Fibroblast of lung (primary cell): ENCODE results near the gene CDC14B. TPM values are rescaled to one million over a fixed set of nuclear protein-coding genes. Genes with fewer than 3 reads are reported as not detected.
A peak's percentile ranks its signal among the peaks of the same experiment; 100 is the strongest.

Source experiments
- DNase-seq, 2 donors: peaks; one replicate each; pipeline versions ENCODE4 v3.0.0 to v3.0.0-alpha.2; 2010; ENCODE audit warnings: low read depth in 2 of 2
- H2AFZ ChIP-seq: 2 replicates; pipeline ENCODE4 v1.5.1; 2012; ENCODE audit warnings: low read length, control low read depth, inconsistent platforms
- H3K27ac ChIP-seq: 2 replicates; pipeline ENCODE4 v1.5.1; 2011; ENCODE audit warnings: low read length, control low read depth; ENCODE audit not compliant: insufficient read depth
- H3K27me3 ChIP-seq: 2 replicates; pipeline ENCODE4 v1.5.1; 2011; ENCODE audit warnings: mild to moderate bottlenecking, low read length; ENCODE audit not compliant: control insufficient read depth, insufficient read depth
- H3K36me3 ChIP-seq: 2 replicates; pipeline ENCODE4 v1.5.1; 2011; ENCODE audit warnings: low read length; ENCODE audit not compliant: control insufficient read depth, insufficient read depth
- H3K4me1 ChIP-seq: 2 replicates; pipeline ENCODE4 v1.5.1; 2011; ENCODE audit warnings: low read length; ENCODE audit not compliant: control insufficient read depth, insufficient read depth; ENCODE audit errors: extremely low read depth
- H3K4me2 ChIP-seq: 2 replicates; pipeline ENCODE4 v1.5.1; 2011; ENCODE audit warnings: low read length, control low read depth; ENCODE audit not compliant: insufficient read depth; ENCODE audit errors: extremely low read depth
- H3K4me3 ChIP-seq, 4 experiments: fragments of 200-600 bp in 1 of 4; sonication (generic) in 1 of 4; replicated peaks in 1 of 4; 2 replicates each; pipeline ENCODE4 v1.5.1; 2011 to 2016; ENCODE audit warnings: low read length in 4 of 4, low read depth in 3 of 4, mild to moderate bottlenecking in 3 of 4, control low read depth in 2 of 4, inconsistent platforms in 1 of 4, mixed read lengths in 1 of 4; ENCODE audit not compliant: insufficient read depth in 1 of 4; ENCODE audit errors: control extremely low read depth in 1 of 4
- H3K79me2 ChIP-seq: 2 replicates; pipeline ENCODE4 v1.5.1; 2012; ENCODE audit warnings: mild to moderate bottlenecking, low read length, inconsistent platforms; ENCODE audit not compliant: control insufficient read depth, insufficient read depth
- H3K9ac ChIP-seq: 2 replicates; pipeline ENCODE4 v1.5.1; 2011; ENCODE audit warnings: mild to moderate bottlenecking, low read length, control low read depth; ENCODE audit not compliant: insufficient read depth
- H3K9me3 ChIP-seq: 2 replicates; pipeline ENCODE4 v1.5.1; 2012; ENCODE audit warnings: low read depth, low read length; ENCODE audit not compliant: control insufficient read depth, insufficient read depth
- H4K20me1 ChIP-seq: 2 replicates; pipeline ENCODE4 v1.5.1; 2011; ENCODE audit warnings: low read length; ENCODE audit not compliant: control insufficient read depth, insufficient read depth; ENCODE audit errors: extremely low read depth
- CTCF ChIP-seq, 2 donors: IDR thresholded peaks in 1 of 2; conservative IDR thresholded peaks in 1 of 2; 1 replicate in 1 of 2; 2 replicates in 1 of 2; pipeline ENCODE4 v1.5.1; 2011 to 2012; ENCODE audit warnings: low read length in 2 of 2, control low read depth in 1 of 2, inconsistent platforms in 1 of 2, low read depth in 1 of 2, mild to moderate bottlenecking in 1 of 2
- EZH2 ChIP-seq: IDR thresholded peaks from 2 replicates; pipeline ENCODE4 v1.5.1; 2012; ENCODE audit warnings: low read length, control low read depth, mild to moderate bottlenecking; ENCODE audit errors: missing control alignments
- polyA plus RNA-seq, 2 donors: library from polyadenylated mRNA; depleted of rRNA in 1 of 2; stranded (reverse) in 1 of 2; unstranded in 1 of 2; fragments of >200 nt; gene quantifications; 2 replicates each; pipeline ENCODE4 v1.2.1, GENCODE V29; 2011 to 2012; ENCODE audit warnings: missing spikeins in 1 of 2
- total RNA-seq: library from RNA; depleted of rRNA; stranded (reverse); fragments of >200 nt; gene quantifications from 2 replicates; pipeline ENCODE4 v1.2.1, GENCODE V29; 2014

Gene CDC14B
- total and polyA plus RNA-seq, 2 donors (not counting 1 experiment from before 2014, with no cell fraction given) = 38.0 to 68.5 TPM

GRCh38 chr9:96565671-96566497, 53.8 kb downstream of the CDC14B start:
- Histone ChIP-seq H2AFZ (peak overlapping the region; percentile 41), H3K79me2 (no peaks in the 10 kb centered on the region), H3K9me3 (no peaks in the 10 kb centered on the region), H3K4me2 (peak overlapping the region; percentile 97), H3K27ac (peak overlapping the region; percentile 79), H3K4me3 (peak overlapping the region; percentile 66 to 84 (median 76)), H4K20me1 (no peaks in the 10 kb centered on the region), H3K9ac (peak overlapping the region; percentile 73), H3K36me3 (no peaks in the 10 kb centered on the region), H3K27me3 (no peaks in the 10 kb centered on the region), H3K4me1 (peaks cover 6% of the 10 kb centered on the region)
- TF ChIP-seq CTCF (conservative IDR thresholded peaks at IDR 0.05 in 1 of 2, IDR thresholded peaks at IDR 0.05 in 1 of 2; ENCODE audit: low read depth in 1 of 2, low read length in 2 of 2) (no peak), EZH2 (no peak)
- DNase-seq = peak; percentile 50 to 51

- H3K4me3 ChIP-seq = peak overlapping the region in 1 of 4 experiments; percentile 82
- H3K27ac ChIP-seq = no peak overlapping the region
- DNase-seq = no peak
- no peak overlapping the region for H3K9ac ChIP-seq
- peaks cover 6% of the 10 kb centered on the region for H3K4me1 ChIP-seq
- no peaks in the 10 kb centered on the region for H3K36me3 ChIP-seq
- no peak overlapping the region for H3K4me2 ChIP-seq
- no peak overlapping the region for H2AFZ ChIP-seq
- H3K9me3 ChIP-seq = no peaks in the 10 kb centered on the region
- H4K20me1 ChIP-seq = no peaks in the 10 kb centered on the region
- no peaks in the 10 kb centered on the region for H3K27me3 ChIP-seq
- no peak for TF ChIP-seq CTCF (conservative IDR thresholded peaks at IDR 0.05 in 1 of 2, IDR thresholded peaks at IDR 0.05 in 1 of 2; ENCODE audit: low read depth in 1 of 2, low read length in 2 of 2)
- no peak for TF ChIP-seq EZH2
- no peaks in the 10 kb centered on the region for H3K79me2 ChIP-seq
Measured at GRCh38 chr9:96564217-96564616, 55.4 kb downstream of the CDC14B start.

GRCh38 chr9:96559339-96559943, 60.2 kb downstream of the CDC14B start:
- no peaks in the 10 kb centered on the region for H3K27me3 ChIP-seq
- no peak overlapping the region for H2AFZ ChIP-seq
- H3K9me3 ChIP-seq = no peaks in the 10 kb centered on the region
- no peak overlapping the region for H3K9ac ChIP-seq
- no peak overlapping the region for H3K4me3 ChIP-seq
- H4K20me1 ChIP-seq = no peaks in the 10 kb centered on the region
- TF ChIP-seq EZH2 (no peak), CTCF (conservative IDR thresholded peaks at IDR 0.05 in 1 of 2, IDR thresholded peaks at IDR 0.05 in 1 of 2; ENCODE audit: low read depth in 1 of 2, low read length in 2 of 2) (no peak)
- H3K4me2 ChIP-seq = no peak overlapping the region
- H3K4me1 ChIP-seq = peaks cover 17% of the 10 kb centered on the region
- no peaks in the 10 kb centered on the region for H3K36me3 ChIP-seq
- no peak overlapping the region for H3K27ac ChIP-seq
- DNase-seq = no peak
- no peaks in the 10 kb centered on the region for H3K79me2 ChIP-seq
